Kidney epithelial cell (primary cell): ENCODE results near the gene IGFBP2. TPM values are rescaled to one million over a fixed set of nuclear protein-coding genes. Genes with fewer than 3 reads are reported as not detected.

Experiments used
- DNase-seq: peaks from one replicate; pipeline ENCODE4 v3.0.0-alpha.2; 2010; ENCODE audit warnings: low read depth
- H3K27me3 ChIP-seq: 2 replicates; pipeline ENCODE4 v1.6.0; 2011; ENCODE audit warnings: low read length; ENCODE audit not compliant: control insufficient read depth, insufficient read depth
- H3K36me3 ChIP-seq: 2 replicates; pipeline ENCODE4 v1.5.1; 2011; ENCODE audit warnings: low read length; ENCODE audit not compliant: control insufficient read depth, insufficient read depth
- H3K4me3 ChIP-seq: 2 replicates; pipeline ENCODE4 v1.5.1; 2011; ENCODE audit warnings: low read depth, mild to moderate bottlenecking, control low read depth, low read length
- total RNA-seq: library from RNA; depleted of rRNA; stranded (reverse); fragments of >200 nt; gene quantifications from 2 replicates; pipeline ENCODE4 v1.2.3, GENCODE V29; 2015
- TF ChIP-seq, protein P1 (sequence below): IDR thresholded peaks from 2 replicates; pipeline ENCODE4 v1.5.1; 2011; ENCODE audit warnings: mild to moderate bottlenecking, moderate library complexity, low read length, control low read depth, inconsistent platforms; ENCODE audit not compliant: insufficient read depth, poor library complexity, severe bottlenecking

IGFBP2 gene
- total RNA-seq, 1 donor from 2014 or later: 298 TPM

GRCh38 chr2:216601632-216602409 is 31.4 kb upstream of the IGFBP2 start:
- DNase-seq: no peak
- TF ChIP-seq, protein P1, sequence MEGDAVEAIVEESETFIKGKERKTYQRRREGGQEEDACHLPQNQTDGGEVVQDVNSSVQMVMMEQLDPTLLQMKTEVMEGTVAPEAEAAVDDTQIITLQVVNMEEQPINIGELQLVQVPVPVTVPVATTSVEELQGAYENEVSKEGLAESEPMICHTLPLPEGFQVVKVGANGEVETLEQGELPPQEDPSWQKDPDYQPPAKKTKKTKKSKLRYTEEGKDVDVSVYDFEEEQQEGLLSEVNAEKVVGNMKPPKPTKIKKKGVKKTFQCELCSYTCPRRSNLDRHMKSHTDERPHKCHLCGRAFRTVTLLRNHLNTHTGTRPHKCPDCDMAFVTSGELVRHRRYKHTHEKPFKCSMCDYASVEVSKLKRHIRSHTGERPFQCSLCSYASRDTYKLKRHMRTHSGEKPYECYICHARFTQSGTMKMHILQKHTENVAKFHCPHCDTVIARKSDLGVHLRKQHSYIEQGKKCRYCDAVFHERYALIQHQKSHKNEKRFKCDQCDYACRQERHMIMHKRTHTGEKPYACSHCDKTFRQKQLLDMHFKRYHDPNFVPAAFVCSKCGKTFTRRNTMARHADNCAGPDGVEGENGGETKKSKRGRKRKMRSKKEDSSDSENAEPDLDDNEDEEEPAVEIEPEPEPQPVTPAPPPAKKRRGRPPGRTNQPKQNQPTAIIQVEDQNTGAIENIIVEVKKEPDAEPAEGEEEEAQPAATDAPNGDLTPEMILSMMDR: no peak
- H3K4me3 ChIP-seq: no peak overlapping the region
- H3K36me3 ChIP-seq: no peaks in the 10 kb centered on the region
- H3K27me3 ChIP-seq: peaks cover 7% of the 10 kb centered on the region

DNA sequence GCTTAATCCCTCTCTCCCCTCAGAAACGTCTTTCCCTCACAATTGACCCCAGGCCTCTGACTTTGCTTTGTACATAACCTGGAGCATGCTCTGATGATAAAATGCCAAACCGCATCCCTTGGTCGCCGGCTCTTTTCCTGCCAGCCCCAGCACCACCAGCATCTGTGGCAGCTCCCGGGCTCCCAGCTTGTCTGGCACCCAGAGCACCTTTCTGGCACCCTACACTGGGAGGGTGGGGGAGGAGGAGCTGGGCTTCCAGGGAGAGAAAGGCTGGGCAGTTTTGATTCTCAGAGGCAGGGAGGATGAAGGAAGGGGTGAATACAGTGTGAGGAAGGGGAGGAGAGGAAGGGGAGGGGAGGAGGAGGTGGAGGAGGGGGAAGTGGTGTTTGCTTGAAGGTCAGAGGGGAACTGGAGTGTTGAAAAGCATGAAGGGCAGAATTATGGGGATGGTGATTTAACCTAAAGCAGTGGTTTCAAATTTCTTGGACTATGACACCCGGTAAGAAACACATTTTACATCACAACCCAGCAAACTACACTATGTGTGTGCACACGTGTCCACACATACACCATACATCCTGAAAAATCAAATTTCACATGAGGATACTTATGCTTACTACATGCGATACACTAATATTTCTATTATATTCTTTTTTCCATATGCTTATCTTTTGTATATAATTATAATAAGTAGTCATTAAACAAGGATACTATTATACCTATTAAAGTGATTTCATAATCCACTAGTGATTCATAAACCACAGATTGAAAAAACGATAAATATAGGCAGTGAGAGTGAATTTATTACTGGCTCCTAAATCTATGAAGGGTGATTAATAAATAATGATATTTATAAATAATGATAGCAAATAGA is 30.0 kb upstream of the IGFBP2 start:
- no peak overlapping the region for H3K4me3 ChIP-seq
- DNase-seq: no peak
- TF ChIP-seq, protein P1: no peak
- no peaks in the 10 kb centered on the region for H3K36me3 ChIP-seq
- peaks cover 10% of the 10 kb centered on the region for H3K27me3 ChIP-seq

GRCh38 chr2:216603884-216604245 is 29.4 kb upstream of the IGFBP2 start:
- no peak for DNase-seq
- Histone ChIP-seq H3K36me3 (no peaks in the 10 kb centered on the region), H3K27me3 (peaks cover 10% of the 10 kb centered on the region), H3K4me3 (no peak overlapping the region)
- TF ChIP-seq, protein P1: no peak

GRCh38 chr2:216604458-216604857 is 28.8 kb upstream of the IGFBP2 start:
- H3K4me3 ChIP-seq: no peak overlapping the region
- no peaks in the 10 kb centered on the region for H3K36me3 ChIP-seq
- DNase-seq: no peak
- peaks cover 10% of the 10 kb centered on the region for H3K27me3 ChIP-seq
- TF ChIP-seq, protein P1: no peak

DNA sequence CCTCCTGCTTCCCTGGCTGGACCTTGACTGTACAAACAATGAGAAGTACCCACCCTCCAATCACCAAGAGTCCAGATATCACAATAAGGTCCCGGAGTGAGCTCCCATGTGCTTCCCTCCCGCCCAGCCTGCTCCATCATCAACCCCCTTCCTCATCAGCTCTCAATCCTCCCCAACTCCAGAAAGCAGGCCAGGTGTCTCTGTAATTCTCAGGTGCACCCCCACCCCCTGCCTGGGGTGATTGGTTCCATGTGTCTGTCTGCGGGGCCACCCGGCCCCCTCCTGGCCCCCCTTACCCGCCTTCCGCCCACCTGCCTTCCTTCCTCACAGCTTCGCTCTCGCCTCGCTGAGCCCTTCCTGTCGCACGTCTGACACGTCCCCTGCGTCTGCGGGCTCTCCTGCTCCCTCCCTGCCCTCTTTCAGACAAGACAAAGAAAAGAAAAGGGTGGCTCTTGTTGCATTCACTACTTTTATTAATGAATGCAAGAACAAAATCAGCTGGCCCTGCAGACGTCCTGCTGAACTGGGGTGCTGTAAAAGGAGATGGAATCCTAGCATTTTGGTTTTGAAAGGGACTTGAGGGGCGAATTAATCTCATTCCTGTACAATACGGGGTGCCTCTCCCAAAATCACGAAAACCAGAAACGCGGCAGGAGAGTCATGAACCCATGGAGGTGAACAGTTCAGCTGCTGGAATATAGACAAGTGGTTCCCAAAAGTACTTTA is 26.5 kb upstream of the IGFBP2 start:
- TF ChIP-seq, protein P1: no peak
- H3K27me3 ChIP-seq: peaks cover 10% of the 10 kb centered on the region
- no peak for DNase-seq
- H3K4me3 ChIP-seq: no peak overlapping the region
- no peaks in the 10 kb centered on the region for H3K36me3 ChIP-seq
